Measurements from ENCODE around the gene SMAD1.
"Not testable (repeated sequence)": the region's sequence is repeated elsewhere in the genome, so short reads cannot be mapped to it uniquely, and the experiment has no call there.

The SMAD1 gene

GRCh38 chr4:145531223-145531622 lies 49.6 kb downstream of the SMAD1 start:
- H3K9me3 ChIP-seq, result no peaks in the 10 kb centered on the region
- DNase-seq, result no peak
- TF ChIP-seq CTCF (IDR thresholded peaks at IDR 0.05), result no peak
- no peak overlapping the region for H3K27ac ChIP-seq
- H3K36me3 ChIP-seq, result no peaks in the 10 kb centered on the region
- no peak overlapping the region for H3K4me3 ChIP-seq
- H3K4me1 ChIP-seq, result no peaks in the 10 kb centered on the region
- intact Hi-C loops (cut with DNase I; ENCODE audit: low total_unique reads), result no loop called here
- H3K27me3 ChIP-seq, result no peaks in the 10 kb centered on the region

- no peaks in the 10 kb centered on the region for H3K9me3 ChIP-seq
- no peaks in the 10 kb centered on the region for H3K36me3 ChIP-seq
- no peaks in the 10 kb centered on the region for H3K27me3 ChIP-seq
- TF ChIP-seq CTCF (IDR thresholded peaks at IDR 0.05), result no peak
- no peaks in the 10 kb centered on the region for H3K4me1 ChIP-seq
- H3K4me3 ChIP-seq, result no peak overlapping the region
- H3K27ac ChIP-seq, result no peak overlapping the region
- intact Hi-C loops (cut with DNase I; ENCODE audit: low total_unique reads), result no loop called here
- no peak for DNase-seq
Measured at GRCh38 chr4:145531859-145532258, 50.2 kb downstream of the SMAD1 start.

- H3K4me3 ChIP-seq, result no peak overlapping the region
- no peak for TF ChIP-seq CTCF (IDR thresholded peaks at IDR 0.05)
- H3K27ac ChIP-seq, result no peak overlapping the region
- no peaks in the 10 kb centered on the region for H3K9me3 ChIP-seq
- intact Hi-C loops (cut with DNase I; ENCODE audit: low total_unique reads), result no loop called here
- no peaks in the 10 kb centered on the region for H3K27me3 ChIP-seq
- no peaks in the 10 kb centered on the region for H3K36me3 ChIP-seq
- H3K4me1 ChIP-seq, result no peaks in the 10 kb centered on the region
- no peak for DNase-seq
Measured at GRCh38 chr4:145533001-145533400, 51.3 kb downstream of the SMAD1 start.

GRCh38 chr4:145533415-145533814 lies 51.8 kb downstream of the SMAD1 start:
- H3K4me1 ChIP-seq, result not testable (repeated sequence)

DNA sequence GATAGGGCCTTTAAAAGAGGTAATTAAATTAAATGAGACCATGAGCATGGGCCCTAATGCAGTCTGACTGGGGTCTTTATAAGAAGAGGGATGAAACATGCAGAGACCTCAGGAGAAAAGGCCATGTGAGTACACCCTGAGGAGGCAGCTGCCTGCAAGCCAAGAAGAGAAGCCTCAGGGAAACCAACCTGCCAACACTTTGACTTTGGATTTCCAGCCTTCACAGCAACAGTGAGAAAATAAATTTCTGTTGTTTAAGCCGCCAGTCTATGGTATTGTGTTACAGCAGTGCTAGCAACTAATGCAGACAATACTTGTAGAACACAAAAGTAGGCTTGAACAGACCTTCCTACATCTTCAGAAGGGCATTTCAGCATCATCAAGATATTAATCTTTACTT lies 52.3 kb downstream of the SMAD1 start:
- TF ChIP-seq CTCF (IDR thresholded peaks at IDR 0.05), result no peak
- no peaks in the 10 kb centered on the region for H3K9me3 ChIP-seq

More at GRCh38 chr4:145533415-145533814, 51.8 kb downstream of the SMAD1 start:
- DNase-seq; H3K4me3 ChIP-seq; H3K27me3 ChIP-seq; intact Hi-C loops (cut with DNase I; ENCODE audit: low total_unique reads); H3K9me3 ChIP-seq; H3K27ac ChIP-seq; H3K36me3 ChIP-seq: not testable (repeated sequence)

GRCh38 chr4:145535202-145535601 lies 53.5 kb downstream of the SMAD1 start:
- Histone ChIP-seq H3K9me3 (no peaks in the 10 kb centered on the region), H3K27me3 (no peaks in the 10 kb centered on the region), H3K4me3 (no peak overlapping the region), H3K36me3 (peaks cover 0 to 7% (median 3%) of the 10 kb centered on the region in 3 donors), H3K4me1 (no peaks in the 10 kb centered on the region), H3K27ac (no peak overlapping the region)
- intact Hi-C loops (cut with DNase I; ENCODE audit: low total_unique reads), result no loop called here
- DNase-seq, result no peak
- TF ChIP-seq CTCF (IDR thresholded peaks at IDR 0.05), result no peak

More for the DNA sequence above, 52.3 kb downstream of the SMAD1 start:
- Histone ChIP-seq H3K27ac (no peak overlapping the region), H3K36me3 (no peaks in the 10 kb centered on the region), H3K4me3 (no peak overlapping the region), H3K4me1 (no peaks in the 10 kb centered on the region), H3K27me3 (no peaks in the 10 kb centered on the region)
- DNase-seq, result no peak
- intact Hi-C loops (cut with DNase I; ENCODE audit: low total_unique reads), result no loop called here

Measured in tibial artery (tissue), 4 donors.